ENCODE results near the gene RAMAC.
"Not testable (repeated sequence)": the region's sequence is repeated elsewhere in the genome, so short reads cannot be mapped to it uniquely, and the experiment has no call there.

The RAMAC gene

GRCh38 chr15:83016906-83017305 lies 30.9 kb downstream of the RAMAC start:
- no peak for DNase-seq

GRCh38 chr15:83018436-83018835 lies 32.4 kb downstream of the RAMAC start:
- DNase-seq: no peak

DNA sequence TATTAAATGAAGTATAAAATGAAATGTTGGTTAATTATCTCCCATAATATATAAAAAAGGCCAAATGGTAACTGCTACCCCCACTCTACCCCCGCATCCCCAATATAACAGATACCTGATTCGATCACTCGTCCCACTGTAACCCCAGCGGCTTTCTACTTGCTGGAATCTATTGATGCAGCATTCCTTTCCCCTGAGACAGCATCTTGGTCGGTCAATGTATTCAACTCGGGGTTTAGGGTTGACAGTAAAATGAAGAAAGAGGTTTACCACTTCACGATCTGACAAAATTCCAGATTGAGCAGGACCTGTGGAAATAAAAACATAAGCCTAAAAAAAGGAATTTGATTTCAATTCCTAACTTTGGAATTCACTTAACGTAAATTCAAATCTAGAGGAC lies 44.0 kb downstream of the RAMAC start:
- DNase-seq: no peak

DNA sequence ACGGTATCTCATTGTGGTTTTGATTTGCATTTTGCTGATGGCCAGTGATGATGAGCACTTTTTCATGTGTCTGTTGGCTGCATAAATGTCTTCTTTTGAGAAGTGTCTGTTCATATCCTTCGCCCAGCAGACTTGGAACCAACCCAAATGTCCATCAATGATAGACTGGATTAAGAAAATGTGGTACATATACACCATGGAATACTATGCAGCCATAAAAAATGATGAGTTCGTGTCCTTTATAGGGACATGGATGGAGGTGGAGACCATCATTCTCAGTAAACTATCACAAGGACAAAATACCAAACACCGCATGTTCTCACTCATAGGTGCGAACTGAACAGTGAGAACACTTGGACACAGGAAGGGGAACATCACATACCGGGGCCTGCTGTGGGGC lies 45.2 kb downstream of the RAMAC start:
- not testable (repeated sequence) for DNase-seq

GRCh38 chr15:83036253-83036652 lies 50.2 kb downstream of the RAMAC start:
- no peak for DNase-seq

- DNase-seq: no peak
Measured at GRCh38 chr15:83039206-83039605, 53.2 kb downstream of the RAMAC start.

Data from NCI-H1930 (cell line).